22Rv1 (cell line): ENCODE measurements around the gene LRRC39.

Experiments used
- ZFX ChIP-seq: fragments of 450-650 bp; IDR thresholded peaks from 2 replicates; pipeline ENCODE4 v1.6.1; 2017; ENCODE audit warnings: antibody characterized with exemption, borderline replicate concordance
- TF ChIP-seq, protein P1 (sequence below): fragments of 450-650 bp; IDR thresholded peaks from 2 replicates; pipeline ENCODE4 v1.5.1; 2017; ENCODE audit warnings: mild to moderate bottlenecking

DNA sequence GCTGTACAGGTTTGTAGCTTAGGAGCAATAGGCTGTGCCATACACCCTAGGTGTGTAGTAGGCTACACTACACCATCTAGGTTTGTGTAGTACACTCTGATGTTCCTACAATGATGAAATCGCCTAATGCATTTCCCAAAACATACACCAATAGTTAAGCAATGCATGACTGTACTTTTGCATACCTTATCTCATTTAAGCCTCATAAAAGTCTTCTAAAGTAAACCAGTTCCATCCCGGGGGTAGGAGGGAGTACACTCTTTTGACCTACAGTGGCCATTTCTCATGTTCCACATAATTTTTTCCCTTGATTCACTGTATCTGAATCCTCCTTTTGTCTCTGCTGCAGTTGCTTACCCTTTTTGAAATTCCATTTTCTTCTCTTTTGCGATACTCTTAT lies 32.9 kb downstream of the LRRC39 start:
- TF ChIP-seq, protein P1, sequence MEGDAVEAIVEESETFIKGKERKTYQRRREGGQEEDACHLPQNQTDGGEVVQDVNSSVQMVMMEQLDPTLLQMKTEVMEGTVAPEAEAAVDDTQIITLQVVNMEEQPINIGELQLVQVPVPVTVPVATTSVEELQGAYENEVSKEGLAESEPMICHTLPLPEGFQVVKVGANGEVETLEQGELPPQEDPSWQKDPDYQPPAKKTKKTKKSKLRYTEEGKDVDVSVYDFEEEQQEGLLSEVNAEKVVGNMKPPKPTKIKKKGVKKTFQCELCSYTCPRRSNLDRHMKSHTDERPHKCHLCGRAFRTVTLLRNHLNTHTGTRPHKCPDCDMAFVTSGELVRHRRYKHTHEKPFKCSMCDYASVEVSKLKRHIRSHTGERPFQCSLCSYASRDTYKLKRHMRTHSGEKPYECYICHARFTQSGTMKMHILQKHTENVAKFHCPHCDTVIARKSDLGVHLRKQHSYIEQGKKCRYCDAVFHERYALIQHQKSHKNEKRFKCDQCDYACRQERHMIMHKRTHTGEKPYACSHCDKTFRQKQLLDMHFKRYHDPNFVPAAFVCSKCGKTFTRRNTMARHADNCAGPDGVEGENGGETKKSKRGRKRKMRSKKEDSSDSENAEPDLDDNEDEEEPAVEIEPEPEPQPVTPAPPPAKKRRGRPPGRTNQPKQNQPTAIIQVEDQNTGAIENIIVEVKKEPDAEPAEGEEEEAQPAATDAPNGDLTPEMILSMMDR = no peak
- no peak for TF ChIP-seq ZFX
